RWPE2 (cell line): Measurements from ENCODE around the gene HPF1.

Source experiments
- ATAC-seq: fragments of 200-7000 bp; cut with Tn5 transposase; 3 replicates; pipeline ENCODE4 v1.9.1; 2021; ENCODE audit warnings: low read depth
- DNase-seq: peaks from one replicate; pipeline ENCODE4 v3.0.0-alpha.2; 2020; ENCODE audit warnings: low spot score
- H3K27ac ChIP-seq: fragments of 450-650 bp; 2 replicates; pipeline ENCODE4 v1.5.1; 2017; ENCODE audit warnings: mild to moderate bottlenecking; ENCODE audit not compliant: poor library complexity, severe bottlenecking
- H3K27me3 ChIP-seq: fragments of 250-450 bp; sonication (Bioruptor Pico); 2 replicates; pipeline ENCODE4 v1.5.1; 2021; ENCODE audit warnings: mild to moderate bottlenecking, moderate library complexity; ENCODE audit not compliant: insufficient read depth, poor library complexity, severe bottlenecking
- H3K36me3 ChIP-seq: fragments of 250-450 bp; sonication (Bioruptor Pico); 2 replicates; pipeline ENCODE4 v1.5.1; 2020; ENCODE audit warnings: low read depth, mild to moderate bottlenecking, moderate library complexity
- H3K4me1 ChIP-seq: fragments of 250-450 bp; sonication (Bioruptor Pico); 2 replicates; pipeline ENCODE4 v1.5.1; 2021; ENCODE audit warnings: mild to moderate bottlenecking, moderate library complexity; ENCODE audit not compliant: insufficient read depth, poor library complexity, severe bottlenecking
- H3K4me3 ChIP-seq: fragments of 250-450 bp; sonication (Bioruptor Pico); 2 replicates; pipeline ENCODE4 v1.5.1; 2021; ENCODE audit warnings: mild to moderate bottlenecking, moderate library complexity; ENCODE audit not compliant: severe bottlenecking
- H3K9me3 ChIP-seq: fragments of 250-450 bp; sonication (Bioruptor Pico); 2 replicates; pipeline ENCODE4 v1.5.1; 2021; ENCODE audit warnings: mild to moderate bottlenecking, moderate library complexity; ENCODE audit not compliant: severe bottlenecking
- CTCF ChIP-seq: fragments of 450-650 bp; IDR thresholded peaks from one replicate; pipeline ENCODE4 v1.5.1; 2017; ENCODE audit warnings: mild to moderate bottlenecking, moderate library complexity; ENCODE audit not compliant: poor library complexity, severe bottlenecking

HPF1 gene

GRCh38 chr4:169730564-169730963 is 27.2 kb downstream of the HPF1 start:
- H3K4me1 ChIP-seq, result no peaks in the 10 kb centered on the region
- no peak for TF ChIP-seq CTCF
- ATAC-seq, result no peak
- no peak overlapping the region for H3K27ac ChIP-seq
- no peak for DNase-seq
- H3K27me3 ChIP-seq, result no peaks in the 10 kb centered on the region
- peaks cover 24% of the 10 kb centered on the region for H3K36me3 ChIP-seq
- no peak overlapping the region for H3K4me3 ChIP-seq
- H3K9me3 ChIP-seq, result no peaks in the 10 kb centered on the region

GRCh38 chr4:169727616-169728015 is 30.1 kb downstream of the HPF1 start:
- TF ChIP-seq CTCF, result no peak
- DNase-seq (no peak), ATAC-seq (no peak)
- Histone ChIP-seq H3K27ac (no peak overlapping the region), H3K9me3 (no peaks in the 10 kb centered on the region), H3K4me1 (no peaks in the 10 kb centered on the region), H3K27me3 (no peaks in the 10 kb centered on the region), H3K4me3 (no peak overlapping the region), H3K36me3 (peaks cover 22% of the 10 kb centered on the region)

GRCh38 chr4:169724260-169724659 is 33.5 kb downstream of the HPF1 start:
- DNase-seq, result no peak
- H3K9me3 ChIP-seq, result no peaks in the 10 kb centered on the region
- H3K27me3 ChIP-seq, result no peaks in the 10 kb centered on the region
- ATAC-seq, result peak; percentile 51; the same call in 1 of the 3 replicates
- H3K36me3 ChIP-seq, result peaks cover 13% of the 10 kb centered on the region
- no peak overlapping the region for H3K4me3 ChIP-seq
- no peaks in the 10 kb centered on the region for H3K4me1 ChIP-seq
- TF ChIP-seq CTCF, result no peak
- no peak overlapping the region for H3K27ac ChIP-seq

- H3K27me3 ChIP-seq, result no peaks in the 10 kb centered on the region
- ATAC-seq (no peak), DNase-seq (no peak)
- peaks cover 13% of the 10 kb centered on the region for H3K36me3 ChIP-seq
- no peak overlapping the region for H3K27ac ChIP-seq
- TF ChIP-seq CTCF, result peak; percentile 31
- no peak overlapping the region for H3K4me3 ChIP-seq
- no peaks in the 10 kb centered on the region for H3K9me3 ChIP-seq
- H3K4me1 ChIP-seq, result no peaks in the 10 kb centered on the region
These were observed 34.4 kb downstream of the HPF1 start for GRCh38 chr4:169723207-169723965.

GRCh38 chr4:169720529-169720928 is 37.2 kb downstream of the HPF1 start:
- no peak for TF ChIP-seq CTCF

More at GRCh38 chr4:169720529-169720928, 37.2 kb downstream of the HPF1 start:
- H3K4me1 ChIP-seq, result no peaks in the 10 kb centered on the region
- H3K27me3 ChIP-seq, result no peaks in the 10 kb centered on the region
- no peaks in the 10 kb centered on the region for H3K9me3 ChIP-seq
- H3K4me3 ChIP-seq, result no peak overlapping the region
- peaks cover 26% of the 10 kb centered on the region for H3K36me3 ChIP-seq
- H3K27ac ChIP-seq, result no peak overlapping the region
- DNase-seq (no peak), ATAC-seq (no peak)
